ENCODE data around the gene PGK1. TPM values are rescaled to one million over a fixed set of nuclear protein-coding genes. Genes with fewer than 3 reads are reported as not detected.

Gene PGK1
- total RNA-seq, 1 donor from 2014 or later, result 157 TPM

DNA sequence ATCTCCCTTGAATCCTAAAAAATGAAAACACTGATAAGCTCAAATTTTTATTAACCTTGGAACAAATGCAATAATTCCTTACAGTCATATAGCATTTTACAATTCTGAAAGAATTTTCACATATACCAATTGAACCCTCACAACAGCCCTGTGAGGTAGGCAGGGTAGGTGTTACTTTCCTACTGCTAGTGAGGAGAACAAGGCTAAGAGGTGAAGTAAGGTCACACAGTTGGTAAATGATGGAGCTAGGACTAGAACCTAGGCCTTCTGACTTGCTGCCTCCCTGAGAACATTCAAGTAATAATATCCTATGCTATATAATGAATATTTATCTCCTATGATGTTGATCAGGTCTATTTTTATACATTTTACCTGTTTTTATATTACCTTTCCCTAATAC, 25.7 kb downstream of the PGK1 start:
- no peaks in the 10 kb centered on the region for H3K4me1 Mint-ChIP-seq (ENCODE audit: unreplicated experiment)
- no peaks in the 10 kb centered on the region for H3K9me3 Mint-ChIP-seq (ENCODE audit: unreplicated experiment)
- TF ChIP-seq, protein P1, sequence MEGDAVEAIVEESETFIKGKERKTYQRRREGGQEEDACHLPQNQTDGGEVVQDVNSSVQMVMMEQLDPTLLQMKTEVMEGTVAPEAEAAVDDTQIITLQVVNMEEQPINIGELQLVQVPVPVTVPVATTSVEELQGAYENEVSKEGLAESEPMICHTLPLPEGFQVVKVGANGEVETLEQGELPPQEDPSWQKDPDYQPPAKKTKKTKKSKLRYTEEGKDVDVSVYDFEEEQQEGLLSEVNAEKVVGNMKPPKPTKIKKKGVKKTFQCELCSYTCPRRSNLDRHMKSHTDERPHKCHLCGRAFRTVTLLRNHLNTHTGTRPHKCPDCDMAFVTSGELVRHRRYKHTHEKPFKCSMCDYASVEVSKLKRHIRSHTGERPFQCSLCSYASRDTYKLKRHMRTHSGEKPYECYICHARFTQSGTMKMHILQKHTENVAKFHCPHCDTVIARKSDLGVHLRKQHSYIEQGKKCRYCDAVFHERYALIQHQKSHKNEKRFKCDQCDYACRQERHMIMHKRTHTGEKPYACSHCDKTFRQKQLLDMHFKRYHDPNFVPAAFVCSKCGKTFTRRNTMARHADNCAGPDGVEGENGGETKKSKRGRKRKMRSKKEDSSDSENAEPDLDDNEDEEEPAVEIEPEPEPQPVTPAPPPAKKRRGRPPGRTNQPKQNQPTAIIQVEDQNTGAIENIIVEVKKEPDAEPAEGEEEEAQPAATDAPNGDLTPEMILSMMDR (IDR thresholded peaks at IDR 0.05), result no peak
- no peak for DNase-seq (ENCODE audit: extremely low spot score, unreplicated experiment)
- no peak overlapping the region for H3K4me3 Mint-ChIP-seq (ENCODE audit: unreplicated experiment)
- no peak overlapping the region for H3K27ac Mint-ChIP-seq (ENCODE audit: unreplicated experiment)
- H3K36me3 Mint-ChIP-seq (ENCODE audit: unreplicated experiment), result peaks cover 11% of the 10 kb centered on the region
- H3K27me3 Mint-ChIP-seq (ENCODE audit: unreplicated experiment), result no peaks in the 10 kb centered on the region

DNA sequence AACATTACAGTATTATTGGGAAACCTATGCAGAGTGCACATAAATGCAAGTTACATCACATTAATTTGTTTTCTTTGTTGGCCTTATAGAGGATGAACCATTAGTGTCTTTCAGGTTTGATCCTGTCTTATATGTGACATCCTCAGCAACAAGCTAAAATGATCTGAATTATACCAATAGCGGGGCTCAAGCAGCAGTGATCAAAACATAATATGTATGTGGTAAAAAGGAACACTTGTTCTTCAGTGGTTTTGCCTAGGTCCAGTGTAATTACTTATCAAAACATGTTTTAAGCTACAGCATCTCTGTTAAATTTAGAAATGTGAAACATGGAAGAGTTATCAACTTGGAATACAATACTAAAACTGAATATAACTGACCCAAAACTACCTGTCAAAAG, 26.3 kb downstream of the PGK1 start:
- Mint-ChIP-seq H3K36me3 (ENCODE audit: unreplicated experiment) (peaks cover 8% of the 10 kb centered on the region), H3K4me1 (ENCODE audit: unreplicated experiment) (no peaks in the 10 kb centered on the region), H3K27ac (ENCODE audit: unreplicated experiment) (no peak overlapping the region), H3K9me3 (ENCODE audit: unreplicated experiment) (no peaks in the 10 kb centered on the region), H3K4me3 (ENCODE audit: unreplicated experiment) (no peak overlapping the region), H3K27me3 (ENCODE audit: unreplicated experiment) (no peaks in the 10 kb centered on the region)
- TF ChIP-seq, protein P1 (IDR thresholded peaks at IDR 0.05), result no peak
- no peak for DNase-seq (ENCODE audit: extremely low spot score, unreplicated experiment)

DNA sequence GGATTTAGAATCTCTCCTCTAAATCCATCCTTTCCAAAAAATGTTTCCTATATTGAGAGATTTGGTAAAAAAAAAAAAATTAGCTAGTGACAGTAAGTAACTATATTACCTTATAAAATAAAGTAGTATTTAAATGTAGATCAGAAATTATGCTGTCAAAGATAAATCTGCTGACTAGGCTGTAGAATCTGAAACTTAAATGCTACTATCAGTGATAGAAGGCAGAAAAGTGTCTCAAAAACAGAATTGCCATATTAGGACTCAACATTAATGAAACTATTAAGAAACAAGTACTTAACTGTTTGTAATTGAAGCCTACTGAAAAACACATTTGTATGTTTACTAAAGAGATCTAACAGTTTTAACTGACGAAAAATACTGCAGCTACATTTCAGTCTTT, 27.1 kb downstream of the PGK1 start:
- no peaks in the 10 kb centered on the region for H3K9me3 Mint-ChIP-seq (ENCODE audit: unreplicated experiment)
- no peaks in the 10 kb centered on the region for H3K4me1 Mint-ChIP-seq (ENCODE audit: unreplicated experiment)
- peaks cover 8% of the 10 kb centered on the region for H3K36me3 Mint-ChIP-seq (ENCODE audit: unreplicated experiment)
- TF ChIP-seq, protein P1 (IDR thresholded peaks at IDR 0.05), result no peak
- no peak for DNase-seq (ENCODE audit: extremely low spot score, unreplicated experiment)
- H3K4me3 Mint-ChIP-seq (ENCODE audit: unreplicated experiment), result no peak overlapping the region
- no peaks in the 10 kb centered on the region for H3K27me3 Mint-ChIP-seq (ENCODE audit: unreplicated experiment)
- no peak overlapping the region for H3K27ac Mint-ChIP-seq (ENCODE audit: unreplicated experiment)

DNA sequence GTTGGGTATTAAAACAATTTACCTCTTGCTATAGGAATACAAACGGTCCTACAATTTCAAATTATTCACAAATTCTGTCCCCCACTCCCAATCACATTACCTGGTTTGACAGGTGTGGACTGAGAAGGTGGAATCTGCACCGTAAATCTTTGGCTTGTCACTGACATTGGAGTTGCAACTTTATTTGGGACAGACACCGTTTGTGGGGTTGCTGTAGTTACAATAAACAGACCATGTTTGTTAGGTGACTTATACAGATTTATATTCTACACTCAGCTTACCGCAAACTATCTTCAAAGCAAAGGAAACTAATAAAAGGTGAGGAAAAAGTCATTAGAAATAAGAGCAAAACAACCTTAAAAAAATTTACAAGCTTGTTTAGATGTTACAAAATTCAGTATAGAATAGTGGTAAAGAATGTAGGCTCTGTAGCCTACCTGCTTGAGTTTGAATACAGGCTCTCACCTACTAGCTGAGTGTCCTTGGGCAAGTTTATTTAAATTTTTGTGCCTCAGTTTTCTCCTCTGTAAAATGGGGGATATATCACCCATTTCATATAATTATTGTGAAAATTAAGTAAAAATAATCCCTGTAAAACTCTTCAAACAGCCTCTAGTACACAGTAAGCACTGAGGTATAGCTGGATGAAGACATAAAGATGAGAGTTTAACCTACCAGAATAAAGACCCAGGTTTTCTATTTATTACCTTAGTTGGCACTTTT, 29.4 kb downstream of the PGK1 start:
- DNase-seq (ENCODE audit: extremely low spot score, unreplicated experiment), result no peak
- Mint-ChIP-seq H3K27me3 (ENCODE audit: unreplicated experiment) (no peaks in the 10 kb centered on the region), H3K9me3 (ENCODE audit: unreplicated experiment) (no peaks in the 10 kb centered on the region), H3K36me3 (ENCODE audit: unreplicated experiment) (peaks cover 8% of the 10 kb centered on the region), H3K4me3 (ENCODE audit: unreplicated experiment) (no peak overlapping the region), H3K4me1 (ENCODE audit: unreplicated experiment) (no peaks in the 10 kb centered on the region), H3K27ac (ENCODE audit: unreplicated experiment) (no peak overlapping the region)
- TF ChIP-seq, protein P1 (IDR thresholded peaks at IDR 0.05), result no peak

DNA sequence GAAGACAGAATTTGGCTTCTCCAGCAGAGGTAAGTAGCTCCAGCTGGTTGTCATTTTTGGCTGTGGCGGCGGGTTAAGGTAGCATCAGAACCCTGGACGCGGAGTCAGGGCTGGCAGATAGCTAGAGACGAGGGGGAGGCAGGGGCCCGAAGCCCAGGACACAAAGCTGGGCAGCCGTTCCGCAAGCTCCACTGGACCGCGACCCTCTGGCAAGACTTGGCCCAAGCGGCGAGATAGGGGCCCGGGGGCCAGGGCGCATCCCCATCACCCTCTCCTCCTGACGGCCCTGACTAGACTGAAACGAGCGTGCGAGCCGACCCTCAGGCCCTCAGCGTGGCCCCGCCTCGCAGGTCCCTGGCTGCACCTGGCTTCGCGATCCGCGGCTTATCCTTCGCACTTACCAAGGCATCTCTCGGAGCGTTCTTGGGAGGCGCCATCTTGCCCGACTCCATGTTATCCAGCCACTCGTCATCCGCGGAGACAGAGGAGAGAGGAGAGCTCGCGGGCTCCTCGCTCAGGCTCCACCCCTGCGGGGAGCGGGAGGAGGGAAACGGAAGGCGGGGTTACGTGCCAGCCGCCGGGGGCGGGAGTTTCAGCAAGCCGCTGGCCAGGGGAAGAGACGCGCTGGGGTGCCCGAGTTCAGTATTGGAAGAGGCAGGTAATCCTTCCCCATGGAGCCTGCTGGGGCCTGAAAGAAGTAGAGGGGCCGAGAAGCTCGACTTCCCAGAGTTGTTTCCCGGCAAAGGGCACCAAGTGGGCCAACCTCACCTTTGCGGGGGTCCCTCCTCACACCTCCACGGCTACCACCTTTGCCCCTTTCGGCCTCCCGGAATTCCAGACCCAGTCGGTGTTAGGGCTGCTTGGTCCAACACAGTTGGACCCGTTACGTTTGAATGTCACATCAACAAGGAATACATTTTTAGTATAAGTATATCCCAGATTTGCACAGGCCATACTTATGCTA, 35.4 kb downstream of the PGK1 start, which contains the start of gene TAF9B:
TAF9B (minus strand) TSS at position 491 of the 964 bp plus-strand sequence; CDS start at position 452, 39 bp downstream.
- no peaks in the 10 kb centered on the region for H3K36me3 Mint-ChIP-seq (ENCODE audit: unreplicated experiment)
- peaks cover 3% of the 10 kb centered on the region for H3K9me3 Mint-ChIP-seq (ENCODE audit: unreplicated experiment)

More for the DNA sequence above, 35.4 kb downstream of the PGK1 start, which contains the start of gene TAF9B:
- TF ChIP-seq, protein P1 (IDR thresholded peaks at IDR 0.05), result no peak
- Mint-ChIP-seq H3K27ac (ENCODE audit: unreplicated experiment) (peak within 1 kb of the TSS; percentile 93), H3K27me3 (ENCODE audit: unreplicated experiment) (no peaks in the 10 kb centered on the region), H3K4me1 (ENCODE audit: unreplicated experiment) (no peaks in the 10 kb centered on the region), H3K4me3 (ENCODE audit: unreplicated experiment) (peak within 1 kb of the TSS; percentile 90)
- peak; percentile 93 for DNase-seq (ENCODE audit: extremely low spot score, unreplicated experiment)
